ENCODE results near the gene INO80E. TPM values are rescaled to one million over a fixed set of nuclear protein-coding genes. Genes with fewer than 3 reads are reported as not detected.
"Not testable (repeated sequence)": the region's sequence is repeated elsewhere in the genome, so short reads cannot be mapped to it uniquely, and the experiment has no call there.

The INO80E gene
- total and polyA plus RNA-seq, 10 donors = 47.9 to 93.3 (median 71.7) TPM

DNA sequence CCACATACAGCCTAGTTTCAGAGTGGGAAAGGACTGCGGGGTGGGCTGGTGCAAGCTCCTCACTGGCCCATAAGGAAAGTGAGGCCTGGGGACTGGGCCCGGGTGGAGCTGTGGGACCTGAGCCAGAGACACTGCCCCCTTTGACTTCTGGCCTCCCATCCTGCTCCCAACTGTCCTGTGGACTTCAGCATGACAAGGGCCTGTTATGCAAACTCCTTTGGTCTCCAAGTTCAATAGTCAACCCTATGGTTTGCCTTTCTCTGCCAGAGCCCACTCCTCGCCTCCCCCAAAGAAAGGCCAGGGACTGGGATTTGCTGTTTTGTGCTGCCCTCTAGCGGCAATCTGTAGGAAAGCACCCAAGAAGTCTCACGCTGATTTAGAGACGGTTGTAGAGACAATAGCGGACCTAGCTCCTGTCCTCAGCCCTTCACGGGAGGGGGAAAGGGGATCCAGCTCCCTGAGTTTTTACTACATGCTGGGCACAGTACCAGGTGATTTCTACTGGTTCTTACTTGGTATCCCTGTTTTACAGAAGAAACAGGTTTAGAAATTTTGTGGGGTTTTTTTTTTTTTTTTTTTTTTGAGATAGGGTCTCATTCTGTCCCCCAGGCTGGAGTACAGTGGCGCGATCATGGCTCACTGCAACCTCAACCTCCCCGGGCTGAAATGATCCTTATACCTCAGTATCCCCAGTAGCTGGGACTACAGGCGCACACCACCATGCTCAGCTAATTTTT, 36.2 kb downstream of the INO80E start:
- Histone ChIP-seq H3K36me3 (no peaks in the 10 kb centered on the region), H3K27me3 (replicated peaks in 1 of 7) (peaks cover 7 to 94% (median 58%) of the 10 kb centered on the region in 7 donors), H3K27ac (no peak overlapping the region), H3K4me3 (no peak overlapping the region), H3K4me1 (peaks cover 0 to 21% (median 12%) of the 10 kb centered on the region in 6 donors), H3K9me3 (no peaks in the 10 kb centered on the region)
- 25 to 30% (median 26%) methylated on average over 12 of the region's 12 CpGs for WGBS, 5 donors
- TF ChIP-seq, protein P1, sequence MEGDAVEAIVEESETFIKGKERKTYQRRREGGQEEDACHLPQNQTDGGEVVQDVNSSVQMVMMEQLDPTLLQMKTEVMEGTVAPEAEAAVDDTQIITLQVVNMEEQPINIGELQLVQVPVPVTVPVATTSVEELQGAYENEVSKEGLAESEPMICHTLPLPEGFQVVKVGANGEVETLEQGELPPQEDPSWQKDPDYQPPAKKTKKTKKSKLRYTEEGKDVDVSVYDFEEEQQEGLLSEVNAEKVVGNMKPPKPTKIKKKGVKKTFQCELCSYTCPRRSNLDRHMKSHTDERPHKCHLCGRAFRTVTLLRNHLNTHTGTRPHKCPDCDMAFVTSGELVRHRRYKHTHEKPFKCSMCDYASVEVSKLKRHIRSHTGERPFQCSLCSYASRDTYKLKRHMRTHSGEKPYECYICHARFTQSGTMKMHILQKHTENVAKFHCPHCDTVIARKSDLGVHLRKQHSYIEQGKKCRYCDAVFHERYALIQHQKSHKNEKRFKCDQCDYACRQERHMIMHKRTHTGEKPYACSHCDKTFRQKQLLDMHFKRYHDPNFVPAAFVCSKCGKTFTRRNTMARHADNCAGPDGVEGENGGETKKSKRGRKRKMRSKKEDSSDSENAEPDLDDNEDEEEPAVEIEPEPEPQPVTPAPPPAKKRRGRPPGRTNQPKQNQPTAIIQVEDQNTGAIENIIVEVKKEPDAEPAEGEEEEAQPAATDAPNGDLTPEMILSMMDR (IDR thresholded peaks at IDR 0.05 in 8 of 11, conservative IDR thresholded peaks at IDR 0.05 in 3 of 11) = peak in 10 of 11 experiments; percentile 33 to 84 (median 70)
- no peak for TF ChIP-seq POLR2A (IDR thresholded peaks at IDR 0.05)
- no peak for TF ChIP-seq POLR2AphosphoS5 (IDR thresholded peaks at IDR 0.05)
- intact Hi-C loops (cut with DNase I; ENCODE audit: low total_unique reads) = no loop called here
- DNase-seq = no peak

DNA sequence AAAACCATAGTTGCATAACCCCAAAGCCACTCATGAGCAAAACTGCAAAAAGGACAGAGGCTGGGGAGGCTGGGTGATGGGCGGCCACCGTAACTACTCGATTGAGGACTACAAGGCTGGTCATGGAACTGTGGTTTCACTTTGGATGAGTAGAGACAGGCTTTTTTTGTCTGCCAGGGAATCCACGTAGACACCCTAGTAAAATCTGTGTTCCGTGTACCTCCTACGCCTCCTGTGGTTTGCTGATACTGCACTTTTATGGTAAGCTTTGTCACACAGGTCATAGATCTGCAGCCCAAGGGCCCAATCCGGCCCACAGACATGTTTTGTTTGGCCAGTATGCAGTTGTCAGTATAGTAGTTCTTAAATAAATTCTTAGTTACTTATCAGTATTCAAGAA, 37.2 kb downstream of the INO80E start:
- WGBS, 5 donors = 52 to 70% (median 67%) methylated on average over 7 of the region's 7 CpGs
- Histone ChIP-seq H3K27me3 (replicated peaks in 1 of 7) (peaks cover 7 to 84% (median 58%) of the 10 kb centered on the region in 7 donors), H3K27ac (no peak overlapping the region), H3K36me3 (no peaks in the 10 kb centered on the region), H3K4me3 (no peak overlapping the region), H3K4me1 (peaks cover 0 to 21% (median 12%) of the 10 kb centered on the region in 6 donors), H3K9me3 (no peaks in the 10 kb centered on the region)
- DNase-seq = no peak
- no peak for TF ChIP-seq POLR2A (IDR thresholded peaks at IDR 0.05)
- TF ChIP-seq, protein P1 (IDR thresholded peaks at IDR 0.05 in 8 of 11, conservative IDR thresholded peaks at IDR 0.05 in 3 of 11) = no peak
- no peak for TF ChIP-seq POLR2AphosphoS5 (IDR thresholded peaks at IDR 0.05)
- intact Hi-C loops (cut with DNase I; ENCODE audit: low total_unique reads) = no loop called here

DNA sequence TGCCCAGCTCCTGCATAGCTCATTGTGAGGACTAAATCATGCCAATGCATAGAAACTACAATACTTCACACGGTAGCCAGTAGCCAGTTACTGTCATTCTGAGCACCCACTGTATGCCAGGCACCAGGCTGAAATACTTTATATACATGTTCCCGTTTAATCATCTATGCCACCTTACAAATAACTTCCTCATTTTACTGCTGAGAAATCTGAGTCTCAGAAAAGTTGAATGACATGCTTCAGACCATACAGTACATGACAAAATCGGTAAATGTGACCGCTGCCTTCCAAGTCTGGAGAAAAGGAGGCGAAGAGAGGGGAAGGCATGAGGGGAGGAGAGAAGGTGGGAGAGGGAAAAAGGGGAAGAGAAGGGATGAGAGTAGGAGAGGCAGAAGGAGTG, 44.2 kb downstream of the INO80E start:
- DNase-seq = no peak
- Histone ChIP-seq H3K9me3 (no peaks in the 10 kb centered on the region), H3K36me3 (no peaks in the 10 kb centered on the region), H3K4me3 (no peak overlapping the region), H3K27ac (no peak overlapping the region), H3K27me3 (replicated peaks in 1 of 7) (peaks cover 0 to 24% (median 0%) of the 10 kb centered on the region in 7 donors), H3K4me1 (peaks cover 0 to 10% (median 0%) of the 10 kb centered on the region in 6 donors)
- intact Hi-C loops (cut with DNase I; ENCODE audit: low total_unique reads) = no loop called here
- TF ChIP-seq, protein P1 (IDR thresholded peaks at IDR 0.05 in 8 of 11, conservative IDR thresholded peaks at IDR 0.05 in 3 of 11) = no peak
- no peak for TF ChIP-seq POLR2A (IDR thresholded peaks at IDR 0.05)
- no peak for TF ChIP-seq POLR2AphosphoS5 (IDR thresholded peaks at IDR 0.05)
- 22 to 39% (median 33%) methylated on average over 5 of the region's 5 CpGs for WGBS, 5 donors

GRCh38 chr16:30040690-30041089, 44.6 kb downstream of the INO80E start:
- DNase-seq; H3K27ac ChIP-seq; H3K36me3 ChIP-seq; H3K4me3 ChIP-seq; intact Hi-C loops (cut with DNase I; ENCODE audit: low total_unique reads); H3K9me3 ChIP-seq: not testable (repeated sequence)
- Histone ChIP-seq H3K4me1 (peaks cover 0 to 10% (median 0%) of the 10 kb centered on the region in 6 donors), H3K27me3 (replicated peaks in 1 of 7) (peaks cover 0 to 19% (median 0%) of the 10 kb centered on the region in 7 donors)
- 83 to 94% (median 87%) methylated on average over 4 to 5 of the region's 5 CpGs for WGBS, 5 donors
